ENCODE measurements around the gene CD70.
"Not testable (repeated sequence)": the region's sequence is repeated elsewhere in the genome, so short reads cannot be mapped to it uniquely, and the experiment has no call there.

CD70 gene, protein sequence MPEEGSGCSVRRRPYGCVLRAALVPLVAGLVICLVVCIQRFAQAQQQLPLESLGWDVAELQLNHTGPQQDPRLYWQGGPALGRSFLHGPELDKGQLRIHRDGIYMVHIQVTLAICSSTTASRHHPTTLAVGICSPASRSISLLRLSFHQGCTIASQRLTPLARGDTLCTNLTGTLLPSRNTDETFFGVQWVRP

DNA sequence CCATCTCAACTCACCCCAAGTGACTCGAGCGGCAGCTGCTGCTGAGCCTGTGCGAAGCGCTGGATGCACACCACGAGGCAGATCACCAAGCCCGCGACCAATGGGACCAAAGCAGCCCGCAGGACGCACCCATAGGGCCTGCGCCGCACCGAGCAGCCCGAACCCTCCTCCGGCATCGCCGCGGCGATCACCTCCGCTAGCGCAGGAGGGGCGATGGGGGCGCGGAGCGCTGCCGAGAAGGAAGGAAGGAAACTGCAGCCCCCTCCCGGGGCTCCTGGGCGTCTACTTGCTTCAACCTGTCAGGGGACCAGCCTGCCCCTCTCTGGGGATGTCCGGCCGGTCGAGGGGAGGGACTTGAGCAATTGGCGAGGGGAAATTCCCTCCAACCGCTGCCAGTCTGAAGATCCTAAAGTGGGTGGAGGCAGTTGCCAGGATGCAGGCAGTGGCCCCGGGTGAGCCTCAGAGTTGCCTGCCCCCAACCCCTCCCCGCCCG is at the start of gene CD70:
CD70 (minus strand) TSS at position 324 of the 493 bp plus-strand sequence; CDS start at position 176, 148 bp downstream.
- Histone ChIP-seq H3K4me3 (ENCODE audit: low read depth, low read length) (peak within 1 kb of the TSS; percentile 70), H3K9ac (ENCODE audit: low read depth, low read length) (no peak within 1 kb of the TSS), H3K4me1 (ENCODE audit: control insufficient read depth, insufficient read depth, low read length) (peaks cover 7% of the 10 kb centered on the region), H3K9me3 (ENCODE audit: control insufficient read depth, insufficient read depth, low read length) (no peaks in the 10 kb centered on the region), H3K36me3 (ENCODE audit: control insufficient read depth, insufficient read depth, low read length) (no peaks in the 10 kb centered on the region), H3K27me3 (ENCODE audit: control insufficient read depth, insufficient read depth, low read length) (peaks cover 75% of the 10 kb centered on the region)

DNA sequence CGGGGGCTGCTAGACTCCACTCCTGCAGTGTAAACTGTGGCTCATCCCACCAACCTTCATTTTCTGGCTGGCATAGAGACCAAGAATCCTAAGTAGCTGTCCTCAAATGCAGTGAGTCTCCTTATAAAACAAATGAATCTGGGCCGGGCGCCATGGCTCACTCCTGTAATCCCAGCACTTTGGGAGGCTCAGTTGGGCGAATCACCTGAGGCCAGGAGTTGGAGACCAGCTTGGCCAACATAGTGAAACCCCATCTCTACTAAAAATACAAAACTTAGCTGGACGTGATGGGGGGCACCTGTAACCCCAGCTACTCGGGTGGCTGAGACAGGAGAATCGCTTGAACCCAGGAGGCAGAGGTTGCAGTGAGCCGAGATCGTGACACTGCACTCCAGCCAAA is 49.4 kb upstream of the CD70 start:
- H3K4me3 ChIP-seq (ENCODE audit: low read depth, low read length) = not testable (repeated sequence)

DNA sequence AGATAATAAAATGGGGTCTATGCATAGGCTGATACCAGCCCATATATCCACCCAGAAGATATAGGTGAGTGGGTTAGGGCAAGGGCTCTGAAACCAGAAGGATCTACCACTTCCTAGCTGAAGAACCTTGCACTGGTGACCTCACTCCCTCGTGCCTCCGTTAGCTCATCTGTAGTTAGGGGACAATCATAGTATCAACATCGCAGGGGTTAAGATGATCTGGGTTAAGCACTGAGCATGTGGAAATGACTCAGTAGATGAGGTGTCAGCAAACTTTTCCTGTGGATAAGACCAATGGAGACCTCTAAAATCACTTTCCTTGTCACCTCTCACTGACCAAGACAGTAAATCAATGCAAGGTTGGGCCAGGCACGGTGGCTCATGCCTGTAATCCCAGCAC is 48.5 kb upstream of the CD70 start:
- Histone ChIP-seq H3K9me3 (ENCODE audit: control insufficient read depth, insufficient read depth, low read length) (no peaks in the 10 kb centered on the region), H3K4me3 (ENCODE audit: low read depth, low read length) (no peak overlapping the region), H3K4me1 (ENCODE audit: control insufficient read depth, insufficient read depth, low read length) (no peaks in the 10 kb centered on the region), H3K27me3 (ENCODE audit: control insufficient read depth, insufficient read depth, low read length) (no peaks in the 10 kb centered on the region), H3K36me3 (ENCODE audit: control insufficient read depth, insufficient read depth, low read length) (no peaks in the 10 kb centered on the region), H3K9ac (ENCODE audit: low read depth, low read length) (no peak overlapping the region)

More for the DNA sequence above, 49.4 kb upstream of the CD70 start:
- H3K36me3 ChIP-seq (ENCODE audit: control insufficient read depth, insufficient read depth, low read length); H3K9ac ChIP-seq (ENCODE audit: low read depth, low read length); H3K27me3 ChIP-seq (ENCODE audit: control insufficient read depth, insufficient read depth, low read length); H3K9me3 ChIP-seq (ENCODE audit: control insufficient read depth, insufficient read depth, low read length); H3K4me1 ChIP-seq (ENCODE audit: control insufficient read depth, insufficient read depth, low read length): not testable (repeated sequence)

DNA sequence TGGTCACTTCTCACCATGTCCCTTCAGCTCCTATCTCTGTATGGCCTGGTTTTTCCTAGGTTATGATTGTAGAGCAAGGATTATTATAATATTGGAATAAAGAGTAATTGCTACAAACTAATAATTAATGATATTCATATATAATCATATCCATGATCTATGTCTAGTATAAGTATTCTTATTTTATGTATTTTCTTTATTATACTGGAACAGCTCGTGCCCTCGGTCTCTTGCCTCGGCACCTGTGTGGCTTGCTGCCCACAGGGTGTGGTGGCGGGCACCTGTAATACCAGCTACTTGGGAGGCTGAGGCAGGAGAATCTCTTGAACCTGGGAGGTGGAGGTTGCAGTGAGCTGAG is 42.5 kb upstream of the CD70 start:
- H3K27me3 ChIP-seq (ENCODE audit: control insufficient read depth, insufficient read depth, low read length); H3K4me3 ChIP-seq (ENCODE audit: low read depth, low read length); H3K36me3 ChIP-seq (ENCODE audit: control insufficient read depth, insufficient read depth, low read length); H3K4me1 ChIP-seq (ENCODE audit: control insufficient read depth, insufficient read depth, low read length); H3K9me3 ChIP-seq (ENCODE audit: control insufficient read depth, insufficient read depth, low read length); H3K9ac ChIP-seq (ENCODE audit: low read depth, low read length): not testable (repeated sequence)

DNA sequence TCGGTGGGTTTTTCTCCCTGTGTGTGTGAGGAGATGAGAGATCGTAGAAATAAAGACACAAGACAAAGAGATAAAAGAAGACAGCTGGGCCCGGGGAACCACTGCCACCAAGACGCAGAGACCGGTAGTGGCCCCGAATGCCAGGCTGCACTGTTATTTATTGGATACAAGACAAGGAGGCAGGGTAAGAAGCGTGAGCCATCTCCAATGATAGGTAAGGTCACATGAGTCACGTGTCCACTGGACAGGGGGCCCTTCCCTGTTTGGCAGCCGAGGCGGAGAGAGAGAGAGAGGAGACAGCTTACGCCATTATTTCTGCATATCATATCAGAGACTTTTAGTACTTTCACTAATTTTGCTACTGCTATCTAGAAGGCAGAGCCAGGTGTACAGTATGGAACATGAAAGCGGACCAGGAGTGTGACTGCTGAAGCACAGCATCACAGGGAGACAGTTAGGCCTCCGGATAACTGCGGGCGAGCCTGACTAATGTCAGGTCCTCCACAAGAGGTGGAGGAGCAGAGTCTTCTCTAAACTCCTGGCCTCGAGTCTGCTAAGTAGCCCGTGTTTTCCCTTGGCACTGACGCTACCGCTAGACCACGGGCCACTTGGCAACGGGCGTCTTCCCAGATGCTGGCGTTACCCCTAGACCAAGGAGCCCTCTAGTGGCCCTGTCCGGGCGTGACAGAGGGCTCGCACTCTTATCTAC is 42.0 kb upstream of the CD70 start:
- H3K9ac ChIP-seq (ENCODE audit: low read depth, low read length); H3K27me3 ChIP-seq (ENCODE audit: control insufficient read depth, insufficient read depth, low read length); H3K4me3 ChIP-seq (ENCODE audit: low read depth, low read length); H3K9me3 ChIP-seq (ENCODE audit: control insufficient read depth, insufficient read depth, low read length); H3K4me1 ChIP-seq (ENCODE audit: control insufficient read depth, insufficient read depth, low read length); H3K36me3 ChIP-seq (ENCODE audit: control insufficient read depth, insufficient read depth, low read length): not testable (repeated sequence)

DNA sequence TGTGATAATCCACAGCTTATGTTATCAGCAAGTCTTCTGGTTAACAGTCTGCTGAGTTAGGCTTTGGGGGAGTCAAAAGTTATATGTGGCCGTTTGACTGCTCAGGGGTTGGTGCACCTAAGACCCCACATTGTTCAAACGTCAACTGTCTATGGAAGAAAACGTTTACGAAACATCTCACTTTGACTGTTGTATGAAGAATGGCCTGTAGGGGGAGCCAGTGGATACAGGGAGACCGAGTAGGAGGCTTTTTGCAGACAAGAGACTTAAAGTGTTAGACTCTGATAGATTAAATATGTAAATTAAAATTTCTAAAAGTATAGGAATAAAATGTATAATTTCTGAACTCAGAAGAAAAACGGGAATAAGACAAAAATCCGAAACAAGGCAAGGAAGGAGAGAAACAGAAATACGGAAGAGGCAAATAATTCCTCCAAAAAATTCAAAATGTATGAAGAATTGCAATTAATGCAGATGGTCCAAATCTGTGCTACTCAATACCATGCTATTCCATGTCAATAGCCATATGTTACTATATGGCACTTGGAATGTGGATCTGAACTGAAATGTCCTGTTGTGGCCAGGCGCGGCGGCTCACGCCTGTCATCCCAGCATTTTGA is 41.2 kb upstream of the CD70 start:
- H3K27me3 ChIP-seq (ENCODE audit: control insufficient read depth, insufficient read depth, low read length) = peaks cover 4% of the 10 kb centered on the region
- no peaks in the 10 kb centered on the region for H3K36me3 ChIP-seq (ENCODE audit: control insufficient read depth, insufficient read depth, low read length)
- H3K4me1 ChIP-seq (ENCODE audit: control insufficient read depth, insufficient read depth, low read length) = no peaks in the 10 kb centered on the region
- peaks cover 5% of the 10 kb centered on the region for H3K9me3 ChIP-seq (ENCODE audit: control insufficient read depth, insufficient read depth, low read length)
- no peak overlapping the region for H3K9ac ChIP-seq (ENCODE audit: low read depth, low read length)
- no peak overlapping the region for H3K4me3 ChIP-seq (ENCODE audit: low read depth, low read length)

DNA sequence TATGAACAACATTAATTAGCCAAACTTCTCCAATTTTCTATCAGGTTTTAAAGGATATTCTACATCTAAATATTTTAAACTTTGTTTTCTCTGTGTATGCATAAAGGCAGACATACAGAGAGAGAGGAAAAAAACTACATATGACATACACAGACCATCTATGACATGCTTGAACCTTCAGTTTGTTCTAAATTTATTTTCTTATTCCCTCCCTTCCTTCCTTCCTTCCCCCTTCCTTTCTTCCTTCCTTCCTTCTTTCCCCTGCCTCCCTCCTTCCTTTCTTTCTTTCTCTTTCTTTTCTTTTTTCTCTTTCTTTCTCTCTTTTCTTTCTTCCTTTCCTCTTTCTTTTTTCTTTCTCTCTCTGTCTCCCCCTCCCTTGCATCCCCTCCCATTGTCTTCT is 35.8 kb upstream of the CD70 start:
- Histone ChIP-seq H3K36me3 (ENCODE audit: control insufficient read depth, insufficient read depth, low read length) (no peaks in the 10 kb centered on the region), H3K9me3 (ENCODE audit: control insufficient read depth, insufficient read depth, low read length) (peaks cover 5% of the 10 kb centered on the region), H3K4me3 (ENCODE audit: low read depth, low read length) (no peak overlapping the region), H3K9ac (ENCODE audit: low read depth, low read length) (no peak overlapping the region), H3K4me1 (ENCODE audit: control insufficient read depth, insufficient read depth, low read length) (no peaks in the 10 kb centered on the region), H3K27me3 (ENCODE audit: control insufficient read depth, insufficient read depth, low read length) (no peaks in the 10 kb centered on the region)

DNA sequence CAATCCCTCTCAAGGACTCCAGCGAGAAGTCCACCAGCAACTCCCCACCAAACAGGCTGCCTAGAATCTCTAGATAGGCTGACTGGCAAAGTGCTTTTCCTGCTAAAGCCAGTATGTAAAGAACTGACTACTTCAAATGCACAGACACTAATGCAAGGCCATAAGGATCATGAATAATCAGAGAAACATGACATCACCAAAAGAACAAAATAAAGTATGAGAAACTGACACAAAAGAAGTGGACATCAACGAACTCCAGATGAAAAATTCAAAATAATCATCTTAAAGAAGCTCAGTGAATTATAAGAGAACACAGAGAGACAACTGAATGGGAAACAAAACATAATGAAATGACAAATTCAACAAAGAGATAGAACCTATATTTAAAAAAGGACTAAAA is 26.4 kb upstream of the CD70 start:
- no peaks in the 10 kb centered on the region for H3K27me3 ChIP-seq (ENCODE audit: control insufficient read depth, insufficient read depth, low read length)
- no peaks in the 10 kb centered on the region for H3K9me3 ChIP-seq (ENCODE audit: control insufficient read depth, insufficient read depth, low read length)
- H3K36me3 ChIP-seq (ENCODE audit: control insufficient read depth, insufficient read depth, low read length) = no peaks in the 10 kb centered on the region
- no peak overlapping the region for H3K9ac ChIP-seq (ENCODE audit: low read depth, low read length)
- no peaks in the 10 kb centered on the region for H3K4me1 ChIP-seq (ENCODE audit: control insufficient read depth, insufficient read depth, low read length)
- no peak overlapping the region for H3K4me3 ChIP-seq (ENCODE audit: low read depth, low read length)

DNA sequence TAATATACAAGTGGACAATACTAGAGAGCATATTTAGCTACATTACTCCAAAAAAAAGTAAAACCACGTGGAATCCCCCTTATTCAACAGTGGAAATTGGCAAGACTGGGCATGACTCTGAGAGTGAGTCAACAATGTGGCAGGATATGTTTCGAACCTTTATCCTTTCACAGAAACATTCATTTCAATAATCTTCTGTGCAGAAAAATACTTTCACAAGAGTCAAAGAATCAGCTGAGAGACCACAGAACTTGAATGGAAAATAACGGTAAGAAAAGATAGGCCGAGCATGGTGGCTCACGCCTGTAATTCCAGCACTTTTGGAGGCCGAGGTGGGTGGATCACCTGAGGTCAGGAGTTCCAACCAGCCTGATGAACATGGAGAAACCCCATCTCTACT is 25.1 kb upstream of the CD70 start:
- no peaks in the 10 kb centered on the region for H3K9me3 ChIP-seq (ENCODE audit: control insufficient read depth, insufficient read depth, low read length)
- H3K27me3 ChIP-seq (ENCODE audit: control insufficient read depth, insufficient read depth, low read length) = no peaks in the 10 kb centered on the region
- no peak overlapping the region for H3K4me3 ChIP-seq (ENCODE audit: low read depth, low read length)

DNA sequence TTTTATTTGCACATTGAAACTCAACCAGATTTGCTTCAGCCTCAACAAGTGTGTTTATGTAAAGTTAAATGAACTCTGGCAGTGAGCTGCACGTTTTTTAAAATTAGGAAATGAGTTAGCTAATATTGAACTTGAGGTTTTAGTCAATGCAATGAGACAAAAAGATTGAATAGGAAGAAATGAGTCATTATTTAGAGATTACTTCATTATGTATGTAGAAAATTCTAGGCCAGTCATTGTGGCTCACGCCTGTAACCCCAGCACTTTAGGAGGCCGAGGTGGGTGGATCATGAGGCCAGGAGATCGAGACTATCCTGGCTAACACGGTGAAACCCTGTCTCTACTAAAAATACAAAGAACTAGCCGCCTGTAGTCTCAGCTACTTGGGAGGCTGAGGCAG is 22.8 kb upstream of the CD70 start:
- Histone ChIP-seq H3K36me3 (ENCODE audit: control insufficient read depth, insufficient read depth, low read length) (no peaks in the 10 kb centered on the region), H3K27me3 (ENCODE audit: control insufficient read depth, insufficient read depth, low read length) (no peaks in the 10 kb centered on the region), H3K4me3 (ENCODE audit: low read depth, low read length) (no peak overlapping the region), H3K9me3 (ENCODE audit: control insufficient read depth, insufficient read depth, low read length) (no peaks in the 10 kb centered on the region), H3K4me1 (ENCODE audit: control insufficient read depth, insufficient read depth, low read length) (no peaks in the 10 kb centered on the region), H3K9ac (ENCODE audit: low read depth, low read length) (no peak overlapping the region)

More for the DNA sequence above, 25.1 kb upstream of the CD70 start:
- Histone ChIP-seq H3K4me1 (ENCODE audit: control insufficient read depth, insufficient read depth, low read length) (no peaks in the 10 kb centered on the region), H3K36me3 (ENCODE audit: control insufficient read depth, insufficient read depth, low read length) (no peaks in the 10 kb centered on the region), H3K9ac (ENCODE audit: low read depth, low read length) (no peak overlapping the region)

DNA sequence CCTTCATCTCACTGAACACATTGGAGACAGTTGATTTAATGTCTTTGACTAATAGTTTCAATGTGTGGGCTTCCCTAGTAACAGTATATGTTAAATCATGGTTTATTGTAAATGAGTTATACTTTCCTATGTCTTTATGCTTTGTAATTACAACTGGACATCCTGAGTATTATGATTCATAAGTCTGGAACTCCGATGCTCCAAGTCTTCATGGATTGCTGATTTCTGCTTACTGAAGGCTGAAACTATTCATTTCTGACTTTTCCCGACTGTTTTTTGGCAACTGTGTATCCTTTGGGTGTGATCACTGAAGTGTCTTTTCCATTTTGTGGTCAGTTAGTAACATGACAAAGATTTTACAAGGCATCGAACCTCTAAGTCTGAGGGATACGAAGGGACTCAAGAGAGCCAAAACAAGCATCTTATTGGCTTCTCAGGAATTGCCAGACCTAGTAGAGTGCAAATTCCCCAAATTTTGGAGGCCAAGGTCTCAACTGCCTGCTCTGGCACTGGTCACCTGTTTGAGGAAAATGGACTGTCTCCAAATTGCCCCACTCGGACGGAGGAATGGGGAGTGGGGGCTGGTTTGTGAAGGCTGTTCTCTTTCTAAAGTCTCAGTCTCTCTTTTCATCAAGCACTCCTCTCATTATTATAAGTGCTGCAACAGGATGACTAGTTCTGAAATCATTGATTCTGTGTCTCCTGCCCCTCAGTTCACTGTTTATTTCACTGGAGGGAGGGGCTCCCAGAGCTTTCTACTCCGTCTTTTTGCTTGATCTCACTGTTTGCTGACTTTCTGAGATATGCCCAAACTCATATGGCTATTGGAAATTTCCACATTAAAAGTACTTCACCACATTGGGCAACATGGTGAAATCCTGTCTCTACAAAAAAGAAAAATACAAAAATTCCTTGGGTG is 20.2 kb upstream of the CD70 start:
- no peaks in the 10 kb centered on the region for H3K27me3 ChIP-seq (ENCODE audit: control insufficient read depth, insufficient read depth, low read length)
- no peak overlapping the region for H3K9ac ChIP-seq (ENCODE audit: low read depth, low read length)
- no peaks in the 10 kb centered on the region for H3K36me3 ChIP-seq (ENCODE audit: control insufficient read depth, insufficient read depth, low read length)
- H3K9me3 ChIP-seq (ENCODE audit: control insufficient read depth, insufficient read depth, low read length) = no peaks in the 10 kb centered on the region
- no peaks in the 10 kb centered on the region for H3K4me1 ChIP-seq (ENCODE audit: control insufficient read depth, insufficient read depth, low read length)
- no peak overlapping the region for H3K4me3 ChIP-seq (ENCODE audit: low read depth, low read length)

Data from iPS-15b (cell line).